K562 (cell line): Measurements from ENCODE around the gene SAP30BP. TPM values are rescaled to one million over a fixed set of nuclear protein-coding genes. Genes with fewer than 3 reads are reported as not detected.

Source experiments
- ARID3B ChIP-seq: fragments of 250-450 bp; sonication (Bioruptor Pico); IDR thresholded peaks from 2 replicates; pipeline ENCODE4 v1.4.0; 2020; ENCODE audit warnings: borderline replicate concordance
- DEAF1 ChIP-seq: fragments of 450-650 bp; formaldehyde crosslinking; IDR thresholded peaks from 2 replicates; pipeline ENCODE4 v1.4.0; 2020; ENCODE audit warnings: mild to moderate bottlenecking, moderate library complexity
- DPF2 ChIP-seq: fragments of 450-650 bp; IDR thresholded peaks from 2 replicates; pipeline ENCODE4 v1.6.1; 2016
- GABPA ChIP-seq: fragments of 200-800 bp; sonication (Bioruptor generic); conservative IDR thresholded peaks from 2 replicates; pipeline ENCODE4 v1.6.1; 2016; ENCODE audit warnings: low read depth, missing genetic modification characterization, missing compliant biosample characterization
- HIVEP1 ChIP-seq: fragments of 250-450 bp; sonication (Bioruptor Pico); IDR thresholded peaks from 2 replicates; pipeline ENCODE4 v1.4.0; 2020; ENCODE audit warnings: mild to moderate bottlenecking
- IFI16 ChIP-seq: fragments of 250-450 bp; sonication (Bioruptor Pico); IDR thresholded peaks from 2 replicates; pipeline ENCODE4 v2.1.2; 2022; ENCODE audit warnings: mild to moderate bottlenecking, inconsistent platforms
- MITF ChIP-seq: IDR thresholded peaks from 2 replicates; pipeline ENCODE4 v1.6.1; 2014; ENCODE audit warnings: antibody characterized with exemption
- NCOA2 ChIP-seq, 2 experiments: fragments of 450-650 bp; IDR thresholded peaks; 2 replicates each; pipeline ENCODE4 v1.6.1; 2018; ENCODE audit warnings: mild to moderate bottlenecking in 2 of 2, moderate library complexity in 1 of 2; ENCODE audit not compliant: partially characterized antibody in 2 of 2
- NONO ChIP-seq, 2 experiments: fragments of 200-400 bp in 1 of 2; fragments of 450-650 bp in 1 of 2; formaldehyde crosslinking in 1 of 2; IDR thresholded peaks; 2 replicates each; pipeline ENCODE4 v1.6.1; 2017; ENCODE audit warnings: low read depth in 2 of 2, mild to moderate bottlenecking in 2 of 2, moderate library complexity in 2 of 2, low read length in 1 of 2
- NRF1 ChIP-seq, 2 experiments: fragments of 450-650 bp; IDR thresholded peaks in 1 of 2; conservative IDR thresholded peaks in 1 of 2; 2 replicates each; pipeline ENCODE4 v1.6.1; 2014; ENCODE audit warnings: mild to moderate bottlenecking in 2 of 2
- NUFIP1 ChIP-seq: fragments of 450-650 bp; IDR thresholded peaks from 2 replicates; pipeline ENCODE4 v1.6.1; 2018; ENCODE audit not compliant: partially characterized antibody
- PHF21A ChIP-seq: fragments of 450-650 bp; IDR thresholded peaks from 2 replicates; pipeline ENCODE4 v1.6.1; 2017; ENCODE audit warnings: low read depth, borderline replicate concordance
- RBM39 ChIP-seq: fragments of 200-400 bp; formaldehyde crosslinking; optimal IDR thresholded peaks from 2 replicates; pipeline ENCODE3; 2018; ENCODE audit warnings: low read depth, low read length
- YY1 ChIP-seq, 3 experiments: IDR thresholded peaks; 2 replicates each; pipeline ENCODE4 v1.6.1; 2011; ENCODE audit warnings: low read length in 2 of 3, mild to moderate bottlenecking in 2 of 3, moderate library complexity in 2 of 3, borderline replicate concordance in 1 of 3, control low read depth in 1 of 3, low read depth in 1 of 3; ENCODE audit not compliant: insufficient read depth in 3 of 3, insufficient replicate concordance in 2 of 3, control insufficient read depth in 1 of 3, insufficient read length in 1 of 3; ENCODE audit errors: extremely low read depth in 1 of 3
- ZBTB34 ChIP-seq: fragments of 250-450 bp; sonication (Bioruptor Pico); IDR thresholded peaks from 2 replicates; pipeline ENCODE4 v1.8.0; 2021; ENCODE audit warnings: mild to moderate bottlenecking, moderate library complexity
- ZC3H11A ChIP-seq: IDR thresholded peaks from 2 replicates; pipeline ENCODE4 v1.6.1; 2012; ENCODE audit warnings: low read depth, low read length, improper control_type of control experiment
- ZNF707 ChIP-seq: fragments of 250-450 bp; sonication (Bioruptor Pico); conservative IDR thresholded peaks from 2 replicates; pipeline ENCODE4 v1.8.0; 2022; ENCODE audit warnings: inconsistent platforms, mild to moderate bottlenecking, moderate library complexity
- ZNF75A ChIP-seq: fragments of 450-650 bp; formaldehyde crosslinking; IDR thresholded peaks from 2 replicates; pipeline ENCODE4 v1.4.0; 2020; ENCODE audit warnings: mild to moderate bottlenecking
- ZSCAN32 ChIP-seq: fragments of 450-650 bp; formaldehyde crosslinking; IDR thresholded peaks from 2 replicates; pipeline ENCODE4 v1.4.0; 2020; ENCODE audit warnings: mild to moderate bottlenecking, moderate library complexity
- polyA plus RNA-seq, 8 experiments: library from polyadenylated mRNA; depleted of rRNA in 4 of 8; stranded (reverse) in 5 of 8; unstranded in 3 of 8; fragments of >200 nt; fragmentation: Nextera tagmentation in 2 of 8; fragmentation: Illumina TruSeq in 1 of 8; extraction: Ambion mirVana in 2 of 8; extraction: Trizol in 1 of 8; gene quantifications; 2 replicates each; pipeline versions ENCODE4 v1.2.1 to v1.2.3, GENCODE V29; 2011 to 2014; ENCODE audit warnings: inconsistent platforms in 1 of 8, missing spikeins in 1 of 8
- total RNA-seq, 7 experiments: library from RNA; depleted of rRNA in 6 of 7; stranded (reverse); fragments of >200 nt in 6 of 7; fragmentation: Illumina TruSeq in 2 of 7; extraction: Trizol in 2 of 7; gene quantifications; 2 replicates each; pipeline versions ENCODE4 v1.2.1 to v1.2.3, GENCODE V29; 2011 to 2021; ENCODE audit warnings: low replicate concordance in 1 of 7

SAP30BP gene
- total and polyA plus RNA-seq, 9 of the 15 experiments (the other 6 are each of a cell fraction or from before 2014, with no cell fraction given) = 45.3 to 154 (median 71.7) TPM

- TF ChIP-seq ARID3B (CRISPR knock-in tag) = no peak
- no peak for TF ChIP-seq ZNF707 (CRISPR knock-in tag)
- TF ChIP-seq ZSCAN32 (CRISPR knock-in tag) = no peak
- no peak for TF ChIP-seq ZBTB34
- TF ChIP-seq ZNF75A (CRISPR knock-in tag) = no peak
- peak; percentile 49 to 93 (median 89) for TF ChIP-seq YY1 (IDR thresholded peaks at IDR 0.05; ENCODE audit: borderline replicate concordance in 1 of 3, control insufficient read depth in 1 of 3, extremely low read depth in 1 of 3, insufficient read depth in 3 of 3, insufficient read length in 1 of 3, insufficient replicate concordance in 2 of 3, low read depth in 1 of 3, low read length in 2 of 3)
- TF ChIP-seq NUFIP1 = no peak
- TF ChIP-seq ZC3H11A = no peak
- TF ChIP-seq NRF1 (conservative IDR thresholded peaks at IDR 0.05 in 1 of 2, IDR thresholded peaks at IDR 0.05 in 1 of 2) = peak; percentile 79 to 82
- TF ChIP-seq RBM39 = no peak
- TF ChIP-seq PHF21A = no peak
- peak; percentile 95 for TF ChIP-seq GABPA (tag)
- no peak for TF ChIP-seq MITF
- TF ChIP-seq DPF2 = 0 out of 2 replicates have a peak, but pooled peaks have one; percentile 30
- TF ChIP-seq DEAF1 (CRISPR knock-in tag) = no peak
- TF ChIP-seq IFI16 = no peak
- no peak for TF ChIP-seq HIVEP1
- TF ChIP-seq NCOA2 (IDR thresholded peaks at IDR 0.05; ENCODE audit: partially characterized antibody in 2 of 2) = no peak
- no peak for TF ChIP-seq NONO (IDR thresholded peaks at IDR 0.05; ENCODE audit: low read depth in 2 of 2, low read length in 1 of 2)
Observed at GRCh38 chr17:75666959-75667790, at the start of gene SAP30BP, which contains the start of gene RECQL5 (continued).
